H9 (cell line): ENCODE results near the gene TOMM7. TPM values are rescaled to one million over a fixed set of nuclear protein-coding genes. Genes with fewer than 3 reads are reported as not detected.

Experiments used
- DNase-seq: peaks from one replicate; pipeline ENCODE4 v3.0.0-alpha.2; 2017
- H2AFZ ChIP-seq: one replicate; pipeline ENCODE4 v1.6.1; 2013; ENCODE audit warnings: mild to moderate bottlenecking, low read length, control low read depth, moderate library complexity
- H2AK5ac ChIP-seq: 2 replicates; pipeline ENCODE4 v1.6.1; 2013; ENCODE audit warnings: low read length, control low read depth, mixed read lengths; ENCODE audit not compliant: insufficient read length
- H2BK120ac ChIP-seq: one replicate; pipeline ENCODE4 v1.6.1; 2013; ENCODE audit warnings: low read depth, mild to moderate bottlenecking, low read length, control low read depth, inconsistent platforms; ENCODE audit not compliant: poor library complexity, severe bottlenecking
- H2BK12ac ChIP-seq: 2 replicates; pipeline ENCODE4 v1.6.1; 2013; ENCODE audit warnings: low read length, control low read depth, mixed read lengths, low read depth; ENCODE audit not compliant: insufficient read length
- H2BK15ac ChIP-seq: 2 replicates; pipeline ENCODE4 v1.6.1; 2013; ENCODE audit warnings: low read depth, low read length, control low read depth
- H2BK20ac ChIP-seq: one replicate; pipeline ENCODE4 v1.6.1; 2013; ENCODE audit warnings: low read depth, mild to moderate bottlenecking, low read length, control low read depth, inconsistent platforms; ENCODE audit not compliant: poor library complexity, severe bottlenecking
- H2BK5ac ChIP-seq: 2 replicates; pipeline ENCODE4 v1.6.1; 2013; ENCODE audit warnings: low read length, control low read depth, mixed read lengths; ENCODE audit not compliant: insufficient read length
- H3K14ac ChIP-seq: 2 replicates; pipeline ENCODE4 v1.6.1; 2013; ENCODE audit warnings: low read length, control low read depth; ENCODE audit not compliant: insufficient read depth
- H3K18ac ChIP-seq: 2 replicates; pipeline ENCODE4 v1.6.1; 2013; ENCODE audit warnings: low read depth, mild to moderate bottlenecking, mixed read lengths, low read length, control low read depth; ENCODE audit not compliant: insufficient read length
- H3K23ac ChIP-seq: 2 replicates; pipeline ENCODE4 v1.6.1; 2013; ENCODE audit warnings: low read length, control low read depth, mixed read lengths, low read depth; ENCODE audit not compliant: insufficient read length
- H3K23me2 ChIP-seq: 2 replicates; pipeline ENCODE4 v1.6.1; 2013; ENCODE audit warnings: low read depth, mild to moderate bottlenecking, mixed read lengths, low read length, control low read depth; ENCODE audit not compliant: insufficient read length, poor library complexity, severe bottlenecking
- H3K27ac ChIP-seq: 2 replicates; pipeline ENCODE4 v1.5.1; 2013; ENCODE audit warnings: low read length, control low read depth, mixed read lengths, low read depth; ENCODE audit not compliant: insufficient read length
- H3K27me3 ChIP-seq: 2 replicates; pipeline ENCODE4 v1.6.1; 2013; ENCODE audit warnings: low read length, control low read depth, inconsistent platforms; ENCODE audit not compliant: insufficient read depth
- H3K4ac ChIP-seq: 2 replicates; pipeline ENCODE4 v1.6.1; 2013; ENCODE audit warnings: low read depth, mild to moderate bottlenecking, control low read depth, inconsistent platforms, low read length, moderate library complexity
- H3K4me1 ChIP-seq: 2 replicates; pipeline ENCODE4 v1.6.1; 2013; ENCODE audit warnings: low read length, control low read depth, inconsistent platforms; ENCODE audit not compliant: insufficient read depth
- H3K4me2 ChIP-seq: 2 replicates; pipeline ENCODE4 v1.6.1; 2013; ENCODE audit warnings: low read length, control low read depth, mixed read lengths; ENCODE audit not compliant: insufficient read length, insufficient read depth
- H3K56ac ChIP-seq: 2 replicates; pipeline ENCODE4 v1.6.1; 2013; ENCODE audit warnings: low read depth, mild to moderate bottlenecking, mixed read lengths, low read length, control low read depth; ENCODE audit not compliant: insufficient read length
- H3K79me1 ChIP-seq: 2 replicates; pipeline ENCODE4 v1.6.1; 2013; ENCODE audit warnings: low read depth, mild to moderate bottlenecking, moderate library complexity, low read length, control low read depth, inconsistent platforms; ENCODE audit not compliant: insufficient read depth, poor library complexity, severe bottlenecking
- H3K79me2 ChIP-seq: 2 replicates; pipeline ENCODE4 v1.6.1; 2013; ENCODE audit warnings: low read length, control low read depth, inconsistent platforms; ENCODE audit not compliant: insufficient read depth
- H3K9ac ChIP-seq: 2 replicates; pipeline ENCODE4 v1.6.1; 2013; ENCODE audit warnings: low read length, control low read depth, mixed read lengths; ENCODE audit not compliant: insufficient read length; ENCODE audit errors: extremely low read depth
- H3K9me3 ChIP-seq: one replicate; pipeline ENCODE4 v1.6.1; 2013; ENCODE audit warnings: low read depth, low read length, inconsistent platforms; ENCODE audit not compliant: control insufficient read depth
- H3T11ph ChIP-seq: one replicate; pipeline ENCODE4 v1.6.1; 2013; ENCODE audit warnings: mild to moderate bottlenecking, low read length, control low read depth, inconsistent platforms
- H4K20me1 ChIP-seq: one replicate; pipeline ENCODE4 v1.6.1; 2013; ENCODE audit not compliant: control insufficient read depth, insufficient read length, insufficient read depth
- H4K5ac ChIP-seq: 2 replicates; pipeline ENCODE4 v1.6.1; 2013; ENCODE audit warnings: low read depth, mild to moderate bottlenecking, mixed read lengths, low read length, control low read depth; ENCODE audit not compliant: insufficient read length
- H4K8ac ChIP-seq: replicated peaks from 2 replicates; pipeline ENCODE4 v1.6.1; 2013; ENCODE audit warnings: low read length, control low read depth, mixed read lengths, low read depth; ENCODE audit not compliant: insufficient read length
- H4K91ac ChIP-seq: 2 replicates; pipeline ENCODE4 v1.6.1; 2013; ENCODE audit warnings: low read depth, mild to moderate bottlenecking, moderate library complexity, mixed read lengths, low read length, control low read depth; ENCODE audit not compliant: insufficient read length
- H3K27ac Mint-ChIP-seq, 3 experiments: 2 replicates in 2 of 3; 3 replicates in 1 of 3; pipeline ENCODE4 v1.8.0; 2020 to 2021; ENCODE audit warnings: mixed read lengths in 3 of 3, mild to moderate bottlenecking in 1 of 3, moderate library complexity in 1 of 3
- H3K27me3 Mint-ChIP-seq: 2 replicates; pipeline ENCODE4 v1.8.0; 2021; ENCODE audit warnings: low read depth, mild to moderate bottlenecking, moderate library complexity, mixed read lengths
- H3K36me3 Mint-ChIP-seq, 3 experiments: 2 replicates in 2 of 3; 3 replicates in 1 of 3; pipeline ENCODE4 v1.8.0; 2020 to 2021; ENCODE audit warnings: low read depth in 3 of 3, mixed read lengths in 3 of 3; ENCODE audit not compliant: insufficient read depth in 1 of 3
- H3K4me1 Mint-ChIP-seq, 2 experiments: 2 replicates each; pipeline ENCODE4 v1.8.0; 2020; ENCODE audit warnings: mixed read lengths in 2 of 2
- H3K4me3 Mint-ChIP-seq, 2 experiments: 2 replicates in 1 of 2; 3 replicates in 1 of 2; pipeline ENCODE4 v1.8.0; 2020 to 2021; ENCODE audit warnings: mild to moderate bottlenecking in 2 of 2, mixed read lengths in 2 of 2, moderate library complexity in 1 of 2
- H3K9me3 Mint-ChIP-seq, 2 experiments: 2 replicates in 1 of 2; 3 replicates in 1 of 2; pipeline ENCODE4 v1.8.0; 2020; ENCODE audit warnings: mild to moderate bottlenecking in 2 of 2, mixed read lengths in 2 of 2, moderate library complexity in 1 of 2
- WGBS: extraction: QIAGEN DNeasy Blood & Tissue Kit; methylation state at CpG from one replicate; pipeline ENCODE4 v1.1.7; 2013; ENCODE audit warnings: missing lambda C conversion rate, low lambda C conversion rate, mixed read lengths; ENCODE audit not compliant: insufficient read length; ENCODE audit errors: extremely low coverage; 5-methylcytosine and 5-hydroxymethylcytosine counted together
- total RNA-seq: library from RNA; stranded (reverse); gene quantifications from 2 replicates; pipeline ENCODE4 v1.2.1, GENCODE V29; 2021
- TF ChIP-seq, protein P1 (sequence below): fragments of 200-600 bp; sonication (generic); conservative IDR thresholded peaks from 3 replicates; pipeline ENCODE4 v1.8.0; 2021; ENCODE audit warnings: antibody characterized with exemption, mild to moderate bottlenecking

TOMM7 gene
- total RNA-seq, 1 experiment from 2014 or later = 368 TPM

DNA sequence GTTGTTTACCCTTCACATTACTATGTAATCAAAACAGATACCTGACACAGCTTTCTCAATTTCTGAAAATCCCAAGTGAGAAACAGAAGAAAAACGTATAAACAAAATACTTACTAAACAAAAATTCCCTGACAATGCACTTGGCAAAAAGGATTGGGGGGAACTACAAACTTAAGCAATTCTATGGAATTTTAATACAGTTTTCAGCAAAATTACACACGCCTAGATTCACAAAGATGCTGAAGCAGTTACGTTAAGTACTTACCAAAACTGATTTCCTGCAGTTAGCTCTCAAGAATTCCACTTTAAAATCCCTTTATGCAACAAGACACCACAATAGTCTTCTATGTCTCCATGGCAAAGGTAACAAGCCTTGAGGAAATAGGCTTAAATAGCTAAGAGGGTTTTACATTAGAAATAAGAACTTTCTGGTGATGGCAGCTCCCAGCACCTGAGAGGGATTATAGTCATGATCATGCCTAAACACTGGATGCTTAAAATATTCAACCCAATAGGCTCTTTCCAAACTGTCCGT, 10.8 kb downstream of the TOMM7 start:
- H2BK12ac ChIP-seq = no peak overlapping the region
- no peak overlapping the region for H4K5ac ChIP-seq
- no peak overlapping the region for H2AFZ ChIP-seq
- no peak overlapping the region for H3K56ac ChIP-seq
- Mint-ChIP-seq H3K27me3 (no peaks in the 10 kb centered on the region), H3K36me3 (peaks cover 27 to 42% (median 35%) of the 10 kb centered on the region in 3 experiments), H3K4me3 (no peak overlapping the region; a peak in 1 of 5 replicates), H3K27ac (peak overlapping the region; percentile 91 to 94 (median 92)), H3K4me1 (peaks cover 55 to 64% of the 10 kb centered on the region in 2 experiments), H3K9me3 (no peaks in the 10 kb centered on the region)
- H4K8ac ChIP-seq = no peak overlapping the region
- no peak overlapping the region for H3K18ac ChIP-seq
- peak overlapping the region; percentile 88 for H3K27ac ChIP-seq
- no peaks in the 10 kb centered on the region for H3K23me2 ChIP-seq
- H3K4me1 ChIP-seq = peaks cover 31% of the 10 kb centered on the region; the same call in 1 of the 2 replicates
- H3K27me3 ChIP-seq = no peaks in the 10 kb centered on the region
- no peak overlapping the region for H3K4ac ChIP-seq
- H2BK120ac ChIP-seq = no peak overlapping the region
- H3K9me3 ChIP-seq = no peaks in the 10 kb centered on the region
- H3T11ph ChIP-seq = no peak overlapping the region
- H3K14ac ChIP-seq = no peak overlapping the region
- 0 out of 2 replicates have a peak, but pooled peaks cover 2% of the 10 kb centered on the region for H3K79me2 ChIP-seq
- no peak overlapping the region for H2BK20ac ChIP-seq
- no peak overlapping the region for H2BK5ac ChIP-seq
- H4K20me1 ChIP-seq = no peaks in the 10 kb centered on the region
- H2AK5ac ChIP-seq = no peak overlapping the region
- no peak overlapping the region for H3K4me2 ChIP-seq
- H3K23ac ChIP-seq = no peak overlapping the region
- TF ChIP-seq, protein P1, sequence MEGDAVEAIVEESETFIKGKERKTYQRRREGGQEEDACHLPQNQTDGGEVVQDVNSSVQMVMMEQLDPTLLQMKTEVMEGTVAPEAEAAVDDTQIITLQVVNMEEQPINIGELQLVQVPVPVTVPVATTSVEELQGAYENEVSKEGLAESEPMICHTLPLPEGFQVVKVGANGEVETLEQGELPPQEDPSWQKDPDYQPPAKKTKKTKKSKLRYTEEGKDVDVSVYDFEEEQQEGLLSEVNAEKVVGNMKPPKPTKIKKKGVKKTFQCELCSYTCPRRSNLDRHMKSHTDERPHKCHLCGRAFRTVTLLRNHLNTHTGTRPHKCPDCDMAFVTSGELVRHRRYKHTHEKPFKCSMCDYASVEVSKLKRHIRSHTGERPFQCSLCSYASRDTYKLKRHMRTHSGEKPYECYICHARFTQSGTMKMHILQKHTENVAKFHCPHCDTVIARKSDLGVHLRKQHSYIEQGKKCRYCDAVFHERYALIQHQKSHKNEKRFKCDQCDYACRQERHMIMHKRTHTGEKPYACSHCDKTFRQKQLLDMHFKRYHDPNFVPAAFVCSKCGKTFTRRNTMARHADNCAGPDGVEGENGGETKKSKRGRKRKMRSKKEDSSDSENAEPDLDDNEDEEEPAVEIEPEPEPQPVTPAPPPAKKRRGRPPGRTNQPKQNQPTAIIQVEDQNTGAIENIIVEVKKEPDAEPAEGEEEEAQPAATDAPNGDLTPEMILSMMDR = no peak
- no CpG with 5 or more reads among the region's 4 CpGs for WGBS
- no peak overlapping the region for H3K9ac ChIP-seq
- no peaks in the 10 kb centered on the region for H3K79me1 ChIP-seq
- H2BK15ac ChIP-seq = no peak overlapping the region
- no peak for DNase-seq
- no peak overlapping the region for H4K91ac ChIP-seq
